NCI-H2171 (cell line): ENCODE measurements around the gene MT2A.

Experiments
- DNase-seq: peaks from one replicate; lab custom pipeline; 2025; lab: John Stamatoyannopoulos, UW

MT2A gene

GRCh38 chr16:56600398-56600999 lies 7.9 kb upstream of the MT2A start:
- DNase-seq, result no peak

GRCh38 chr16:56601325-56601724 lies 7.1 kb upstream of the MT2A start:
- DNase-seq, result no peak

- no peak for DNase-seq
Observed at GRCh38 chr16:56603589-56603988, 4.8 kb upstream of the MT2A start.

- no peak for DNase-seq
Observed at GRCh38 chr16:56604966-56605365, 3.4 kb upstream of the MT2A start.

GRCh38 chr16:56605475-56605874 lies 2.9 kb upstream of the MT2A start:
- DNase-seq, result no peak

- no peak for DNase-seq
Observed at GRCh38 chr16:56606071-56606475, 2.3 kb upstream of the MT2A start.

- DNase-seq, result no peak
Observed at GRCh38 chr16:56606476-56607108, 1.8 kb upstream of the MT2A start.

- no peak for DNase-seq
Observed at GRCh38 chr16:56607109-56607618, 1.2 kb upstream of the MT2A start.

GRCh38 chr16:56607675-56608042 lies 725 bp upstream of the MT2A start:
- no peak for DNase-seq

GRCh38 chr16:56608876-56609462 lies 585 bp downstream of the MT2A start:
- no peak for DNase-seq

- peak; percentile 60 for DNase-seq
Observed at GRCh38 chr16:56609463-56609921, 1.1 kb downstream of the MT2A start.

GRCh38 chr16:56610017-56610608 lies 1.7 kb downstream of the MT2A start:
- no peak for DNase-seq

- no peak for DNase-seq
Observed at GRCh38 chr16:56610609-56611111, 2.3 kb downstream of the MT2A start.

- no peak for DNase-seq
Observed at GRCh38 chr16:56611281-56611833, 3.0 kb downstream of the MT2A start.

GRCh38 chr16:56613706-56614105 lies 5.3 kb downstream of the MT2A start:
- no peak for DNase-seq

- DNase-seq, result no peak
Observed at GRCh38 chr16:56614549-56614991, 6.2 kb downstream of the MT2A start.

GRCh38 chr16:56615353-56615752 lies 7.0 kb downstream of the MT2A start:
- no peak for DNase-seq

GRCh38 chr16:56616608-56617211 lies 8.3 kb downstream of the MT2A start:
- no peak for DNase-seq

- DNase-seq, result no peak
Observed at GRCh38 chr16:56617212-56618085, 9.1 kb downstream of the MT2A start.

GRCh38 chr16:56618138-56618537 lies 9.8 kb downstream of the MT2A start:
- DNase-seq, result no peak

- no peak for DNase-seq
Observed at GRCh38 chr16:56620339-56620897, 12.0 kb downstream of the MT2A start.
